VCaP (cell line): ENCODE measurements around the gene RPS6KL1.

Source experiments
- H3K27ac ChIP-seq: fragments of 450-650 bp; 2 replicates; pipeline ENCODE4 v1.5.1; 2017
- CTCF ChIP-seq: fragments of 450-650 bp; conservative IDR thresholded peaks from 2 replicates; pipeline ENCODE4 v1.5.1; 2017; ENCODE audit warnings: mild to moderate bottlenecking, moderate library complexity

Gene RPS6KL1

DNA sequence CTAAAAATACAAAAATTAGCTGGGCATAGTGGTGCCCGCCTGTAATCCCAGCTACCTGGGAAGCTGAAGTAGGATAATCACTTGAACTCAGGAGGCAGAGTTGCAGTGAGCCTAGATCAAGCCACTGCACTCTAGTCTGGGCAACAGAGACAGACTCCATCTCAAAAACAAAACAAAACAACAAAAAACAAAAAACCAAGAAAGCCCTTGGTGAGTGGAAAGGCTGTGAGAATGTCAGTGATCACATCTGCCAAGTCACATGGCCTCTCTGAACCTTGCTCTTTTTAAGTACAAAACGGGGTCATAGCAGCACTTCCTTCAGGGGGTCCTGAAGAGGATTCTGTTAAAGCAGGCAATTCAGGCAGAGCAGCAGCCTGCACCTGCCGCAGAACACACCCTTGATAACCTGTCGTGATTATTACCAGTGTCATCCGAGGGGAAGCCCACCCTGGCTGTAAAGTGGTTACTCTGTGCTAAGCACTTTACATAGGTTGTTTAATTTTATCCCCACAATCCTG lies 9.6 kb downstream of the RPS6KL1 start:
- no peak overlapping the region for H3K27ac ChIP-seq
- no peak for TF ChIP-seq CTCF

- TF ChIP-seq CTCF: no peak
These were observed 10.3 kb downstream of the RPS6KL1 start for GRCh38 chr14:74912801-74913200.

GRCh38 chr14:74912111-74912510 lies 10.9 kb downstream of the RPS6KL1 start:
- no peak overlapping the region for H3K27ac ChIP-seq
- TF ChIP-seq CTCF: no peak

More at GRCh38 chr14:74912801-74913200, 10.3 kb downstream of the RPS6KL1 start:
- H3K27ac ChIP-seq: no peak overlapping the region

DNA sequence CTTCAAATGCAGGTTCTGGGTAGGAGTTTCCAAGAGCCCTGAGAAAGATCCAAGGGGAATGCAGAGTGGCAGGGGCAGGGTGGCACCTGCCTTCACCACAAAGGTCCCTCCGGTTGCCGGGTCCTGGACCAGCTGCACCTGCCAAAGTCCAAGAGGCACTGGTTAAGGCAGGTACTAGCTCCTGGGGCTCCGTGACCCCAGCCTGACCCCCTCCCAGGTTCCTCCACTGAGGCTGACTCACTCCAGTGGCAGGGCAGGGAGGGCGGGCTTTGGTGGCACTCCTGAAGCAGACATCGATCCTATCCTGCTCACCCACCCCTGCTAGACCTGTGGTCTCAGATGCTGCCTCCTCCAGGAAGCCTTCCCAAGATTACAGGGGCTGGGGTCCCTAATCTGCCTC lies 11.4 kb downstream of the RPS6KL1 start:
- no peak overlapping the region for H3K27ac ChIP-seq
- TF ChIP-seq CTCF: no peak

GRCh38 chr14:74911221-74911620 lies 11.8 kb downstream of the RPS6KL1 start:
- no peak for TF ChIP-seq CTCF
- H3K27ac ChIP-seq: no peak overlapping the region

DNA sequence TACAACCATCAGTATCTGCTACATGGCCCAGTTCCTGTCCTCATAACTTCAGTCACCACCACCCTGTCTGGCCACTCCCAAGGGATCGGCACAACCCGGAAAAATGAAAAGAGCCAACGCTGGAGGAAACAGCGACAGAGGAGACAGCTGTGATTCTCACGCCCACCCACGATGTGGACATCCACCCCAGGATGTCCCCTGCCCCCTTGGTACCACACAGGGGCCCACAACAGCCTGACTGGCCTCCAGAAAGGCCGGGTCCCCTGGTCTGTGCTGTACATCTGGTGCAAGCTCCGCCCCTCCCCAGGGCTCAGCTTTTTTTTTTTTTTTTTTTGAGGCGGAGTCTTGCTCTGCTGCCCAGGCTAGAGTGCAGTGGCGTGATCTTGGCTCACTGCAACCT lies 12.5 kb downstream of the RPS6KL1 start:
- no peak overlapping the region for H3K27ac ChIP-seq
- no peak for TF ChIP-seq CTCF

- TF ChIP-seq CTCF: no peak
- no peak overlapping the region for H3K27ac ChIP-seq
These were observed 13.1 kb downstream of the RPS6KL1 start for GRCh38 chr14:74909911-74910310.
